T-cell (primary cell): ENCODE measurements around the gene CFAP46. TPM values are rescaled to one million over a fixed set of nuclear protein-coding genes. Genes with fewer than 3 reads are reported as not detected.

Experiments
- ATAC-seq, 4 experiments: fragments of 200-7000 bp in 3 of 4; fragments of 150-1000 bp in 1 of 4; cut with Tn5 transposase; replicated peaks in 1 of 4; 1 replicate in 3 of 4; 2 replicates in 1 of 4; pipeline ENCODE4 v1.10.0; 2021; ENCODE audit warnings: moderate library complexity in 3 of 4, mild to moderate bottlenecking in 2 of 4, moderate number of reproducible peaks in 1 of 4
- CTCF ChIA-PET, 2 donors: fragments of 300-600 bp; sonication (Branson Sonifier 250); formaldehyde crosslinking; loops; one replicate each; lab custom pipeline; 2022; ENCODE audit warnings: antibody characterized with exemption in 2 of 2; lab: Charles Lee
- POLR2A ChIA-PET, 2 donors: fragments of 300-600 bp; sonication (Branson Sonifier 250); formaldehyde crosslinking; loops; one replicate each; lab custom pipeline; 2022; ENCODE audit warnings: antibody characterized with exemption in 2 of 2; lab: Charles Lee
- DNase-seq, 35 experiments: peaks; one replicate each; pipeline versions ENCODE4 v3.0.0 to v3.0.0-alpha.2; 2013 to 2023
- H3K27ac ChIP-seq: one replicate; pipeline ENCODE4 v1.5.1; 2013; ENCODE audit warnings: low read length
- H3K27me3 ChIP-seq, 2 experiments: replicated peaks in 1 of 2; 1 replicate in 1 of 2; 2 replicates in 1 of 2; pipeline versions ENCODE4 v1.6.1 to v1.7.0; 2013; ENCODE audit warnings: low read length in 1 of 2, mixed read lengths in 1 of 2; ENCODE audit not compliant: control insufficient read depth in 2 of 2, insufficient read depth in 2 of 2; ENCODE audit errors: extremely low read depth in 1 of 2
- H3K36me3 ChIP-seq, 2 donors: 1 replicate in 1 of 2; 2 replicates in 1 of 2; pipeline versions ENCODE4 v1.6.1 to v1.7.0; 2013; ENCODE audit warnings: low read length in 1 of 2; ENCODE audit not compliant: control insufficient read depth in 2 of 2, insufficient read depth in 1 of 2; ENCODE audit errors: extremely low read depth in 1 of 2
- H3K4me1 ChIP-seq, 2 experiments: 1 replicate in 1 of 2; 2 replicates in 1 of 2; pipeline versions ENCODE4 v1.6.1 to v1.7.0; 2013; ENCODE audit warnings: low read length in 2 of 2, mixed read lengths in 1 of 2; ENCODE audit not compliant: insufficient read depth in 2 of 2, control insufficient read depth in 1 of 2; ENCODE audit errors: extremely low read depth in 1 of 2
- H3K4me3 ChIP-seq, 2 donors: 1 replicate in 1 of 2; 2 replicates in 1 of 2; pipeline versions ENCODE4 v1.5.1 to v1.7.0; 2013; ENCODE audit warnings: mild to moderate bottlenecking in 2 of 2, low read length in 1 of 2, moderate library complexity in 1 of 2; ENCODE audit not compliant: control insufficient read depth in 1 of 2; ENCODE audit errors: extremely low read depth in 1 of 2
- H3K9me3 ChIP-seq: 2 replicates; pipeline ENCODE4 v1.7.0; 2013
- H3K27ac Mint-ChIP-seq, 2 donors: one replicate each; pipeline ENCODE4 v1.8.0; 2020 to 2021; ENCODE audit warnings: mild to moderate bottlenecking in 2 of 2, mixed read lengths in 2 of 2
- H3K27me3 Mint-ChIP-seq, 2 donors: one replicate each; pipeline ENCODE4 v1.8.0; 2021 to 2022; ENCODE audit warnings: mixed read lengths in 2 of 2
- H3K36me3 Mint-ChIP-seq: one replicate; pipeline ENCODE4 v1.8.0; 2021; ENCODE audit warnings: mixed read lengths
- H3K4me1 Mint-ChIP-seq, 3 donors: one replicate each; pipeline ENCODE4 v1.8.0; 2020 to 2022; ENCODE audit warnings: mixed read lengths in 3 of 3, mild to moderate bottlenecking in 1 of 3
- H3K4me3 Mint-ChIP-seq, 3 donors: one replicate each; pipeline ENCODE4 v1.8.0; 2020 to 2022; ENCODE audit warnings: mild to moderate bottlenecking in 3 of 3, mixed read lengths in 3 of 3, moderate library complexity in 3 of 3
- H3K9me3 Mint-ChIP-seq, 3 donors: one replicate each; pipeline ENCODE4 v1.8.0; 2020 to 2022; ENCODE audit warnings: mixed read lengths in 3 of 3
- WGBS: methylation state at CpG from one replicate; pipeline ENCODE4 v1.1.5; 2013; ENCODE audit warnings: missing lambda C conversion rate; ENCODE audit not compliant: insufficient coverage; 5-methylcytosine and 5-hydroxymethylcytosine counted together
- total RNA-seq, 35 experiments: library from RNA in 6 of 35; stranded (reverse) in 6 of 35; fragments of 120-200 nt in 1 of 35; gene quantifications; one replicate each; pipeline versions ENCODE4 v1.2.1 to v1.2.4 and lab custom pipeline; 2013 to 2026

Gene CFAP46
- total RNA-seq, 5 donors from 2014 or later (not counting 1 experiment from before 2014, with no cell fraction given), result not detected

GRCh38 chr10:132984008-132984295 is 41.6 kb upstream of the CFAP46 start:
- Histone ChIP-seq H3K4me3 (no peak overlapping the region), H3K27ac (no peak overlapping the region), H3K4me1 (no peaks in the 10 kb centered on the region), H3K27me3 (peaks cover 0 to 16% of the 10 kb centered on the region in 2 experiments), H3K9me3 (no peaks in the 10 kb centered on the region), H3K36me3 (no peaks in the 10 kb centered on the region)
- peaks cover 3 to 7% of the 10 kb centered on the region in 2 donors for H3K27me3 Mint-ChIP-seq
- no peaks in the 10 kb centered on the region for H3K4me1 Mint-ChIP-seq
- no peak overlapping the region for H3K27ac Mint-ChIP-seq
- ATAC-seq (no peak), DNase-seq (no peak)
- CTCF ChIA-PET, result no interaction called here
- POLR2A ChIA-PET, result no interaction called here
- no peaks in the 10 kb centered on the region for H3K9me3 Mint-ChIP-seq
- H3K4me3 Mint-ChIP-seq, result no peak overlapping the region
- WGBS, result 93% methylated on average over 29 of the region's 29 CpGs
- H3K36me3 Mint-ChIP-seq, result no peaks in the 10 kb centered on the region

- Mint-ChIP-seq H3K4me3 (no peak overlapping the region), H3K27me3 (peaks cover 3 to 7% of the 10 kb centered on the region in 2 donors), H3K9me3 (no peaks in the 10 kb centered on the region), H3K36me3 (no peaks in the 10 kb centered on the region), H3K4me1 (no peaks in the 10 kb centered on the region), H3K27ac (no peak overlapping the region)
- ChIA-PET CTCF (no interaction called here), POLR2A (no interaction called here)
- DNase-seq (no peak), ATAC-seq (no peak)
- H3K27me3 ChIP-seq, result peaks cover 0 to 16% of the 10 kb centered on the region in 2 experiments
- H3K4me1 ChIP-seq, result no peaks in the 10 kb centered on the region
- H3K36me3 ChIP-seq, result no peaks in the 10 kb centered on the region
- no peak overlapping the region for H3K27ac ChIP-seq
- H3K9me3 ChIP-seq, result no peaks in the 10 kb centered on the region
- H3K4me3 ChIP-seq, result no peak overlapping the region
- WGBS, result 89% methylated on average over 25 of the region's 42 CpGs
These were observed 41.1 kb upstream of the CFAP46 start for GRCh38 chr10:132983252-132984007.

GRCh38 chr10:132982301-132982989 is 40.1 kb upstream of the CFAP46 start:
- Mint-ChIP-seq H3K27ac (no peak overlapping the region), H3K36me3 (no peaks in the 10 kb centered on the region), H3K27me3 (peaks cover 3 to 9% of the 10 kb centered on the region in 2 donors), H3K4me1 (no peaks in the 10 kb centered on the region), H3K4me3 (no peak overlapping the region), H3K9me3 (no peaks in the 10 kb centered on the region)
- POLR2A ChIA-PET, result no interaction called here
- Histone ChIP-seq H3K9me3 (no peaks in the 10 kb centered on the region), H3K4me1 (no peaks in the 10 kb centered on the region), H3K4me3 (no peak overlapping the region), H3K36me3 (no peaks in the 10 kb centered on the region), H3K27me3 (peaks cover 0 to 16% of the 10 kb centered on the region in 2 experiments), H3K27ac (no peak overlapping the region)
- ATAC-seq (no peak), DNase-seq (no peak)
- WGBS, result 88% methylated on average over 27 of the region's 36 CpGs
- CTCF ChIA-PET, result no interaction called here

GRCh38 chr10:132981746-132982145 is 39.4 kb upstream of the CFAP46 start:
- CTCF ChIA-PET, result no interaction called here
- 88% methylated on average over 16 of the region's 21 CpGs for WGBS

GRCh38 chr10:132981173-132981555 is 38.8 kb upstream of the CFAP46 start:
- Histone ChIP-seq H3K27ac (no peak overlapping the region), H3K27me3 (peaks cover 0 to 15% of the 10 kb centered on the region in 2 experiments), H3K4me3 (no peak overlapping the region), H3K4me1 (no peaks in the 10 kb centered on the region), H3K36me3 (no peaks in the 10 kb centered on the region), H3K9me3 (no peaks in the 10 kb centered on the region)
- WGBS, result 70% methylated on average over 11 of the region's 17 CpGs
- DNase-seq (no peak), ATAC-seq (no peak)
- Mint-ChIP-seq H3K4me1 (no peaks in the 10 kb centered on the region), H3K27me3 (peaks cover 3 to 14% of the 10 kb centered on the region in 2 donors), H3K36me3 (no peaks in the 10 kb centered on the region), H3K27ac (no peak overlapping the region), H3K9me3 (no peaks in the 10 kb centered on the region), H3K4me3 (no peak overlapping the region)
- ChIA-PET CTCF (no interaction called here), POLR2A (no interaction called here)

More at GRCh38 chr10:132981746-132982145, 39.4 kb upstream of the CFAP46 start:
- Mint-ChIP-seq H3K36me3 (no peaks in the 10 kb centered on the region), H3K4me1 (no peaks in the 10 kb centered on the region), H3K27me3 (peaks cover 3 to 11% of the 10 kb centered on the region in 2 donors), H3K27ac (no peak overlapping the region), H3K4me3 (no peak overlapping the region), H3K9me3 (no peaks in the 10 kb centered on the region)
- Histone ChIP-seq H3K27ac (no peak overlapping the region), H3K4me3 (no peak overlapping the region), H3K4me1 (no peaks in the 10 kb centered on the region), H3K9me3 (no peaks in the 10 kb centered on the region), H3K36me3 (no peaks in the 10 kb centered on the region), H3K27me3 (peaks cover 0 to 18% of the 10 kb centered on the region in 2 experiments)
- ATAC-seq, result no peak
- POLR2A ChIA-PET, result no interaction called here
- DNase-seq, result no peak

- Histone ChIP-seq H3K4me3 (no peak overlapping the region), H3K4me1 (no peaks in the 10 kb centered on the region), H3K9me3 (no peaks in the 10 kb centered on the region), H3K27ac (no peak overlapping the region), H3K36me3 (no peaks in the 10 kb centered on the region), H3K27me3 (peaks cover 0 to 15% of the 10 kb centered on the region in 2 experiments)
- POLR2A ChIA-PET, result no interaction called here
- H3K4me3 Mint-ChIP-seq, result no peak overlapping the region
- CTCF ChIA-PET, result no interaction called here
- no peak for DNase-seq
- no peaks in the 10 kb centered on the region for H3K36me3 Mint-ChIP-seq
- H3K9me3 Mint-ChIP-seq, result no peaks in the 10 kb centered on the region
- no peak overlapping the region for H3K27ac Mint-ChIP-seq
- H3K27me3 Mint-ChIP-seq, result peaks cover 7 to 19% of the 10 kb centered on the region in 2 donors
- H3K4me1 Mint-ChIP-seq, result peaks cover 0 to 3% (median 2%) of the 10 kb centered on the region in 3 donors
- ATAC-seq, result no peak
- WGBS, result 86% methylated on average over 41 of the region's 41 CpGs
These were observed 38.2 kb upstream of the CFAP46 start for GRCh38 chr10:132980426-132981172.
